HepG2 (cell line): ENCODE measurements around the gene ZNF628. TPM values are rescaled to one million over a fixed set of nuclear protein-coding genes. Genes with fewer than 3 reads are reported as not detected.

Experiments used
- CREB1 ChIP-seq, 2 experiments: fragments of 450-650 bp in 1 of 2; IDR thresholded peaks; 2 replicates each; pipeline ENCODE4 v1.6.1; 2016 to 2017; ENCODE audit warnings: control low read depth in 1 of 2, mild to moderate bottlenecking in 1 of 2, missing compliant biosample characterization in 1 of 2, missing genetic modification characterization in 1 of 2
- E2F5 ChIP-seq: sonication (generic); formaldehyde crosslinking; conservative IDR thresholded peaks from 2 replicates; pipeline ENCODE4 v1.4.0; 2020; ENCODE audit warnings: missing genetic modification reagents
- GATAD1 ChIP-seq: IDR thresholded peaks from 2 replicates; pipeline ENCODE4 v1.6.1; 2016; ENCODE audit warnings: missing genetic modification reagents, missing compliant biosample characterization
- LCORL ChIP-seq, 2 experiments: fragments of 450-650 bp in 1 of 2; sonication (generic) in 1 of 2; formaldehyde crosslinking in 1 of 2; IDR thresholded peaks; 2 replicates each; pipeline versions ENCODE4 v1.5.0 to v1.6.1; 2017 to 2020; ENCODE audit warnings: antibody characterized with exemption in 1 of 2, missing genetic modification reagents in 1 of 2
- NFKBIZ ChIP-seq: IDR thresholded peaks from 2 replicates; pipeline ENCODE4 v1.6.1; 2018; ENCODE audit warnings: missing genetic modification reagents, missing compliant biosample characterization
- PHF8 ChIP-seq: sonication (generic); formaldehyde crosslinking; IDR thresholded peaks from 2 replicates; pipeline ENCODE4 v1.5.0; 2020; ENCODE audit warnings: missing genetic modification reagents
- RAD21 ChIP-seq: fragments of 450-650 bp; formaldehyde crosslinking; IDR thresholded peaks from 2 replicates; pipeline ENCODE4 v1.5.0; 2020; ENCODE audit warnings: mild to moderate bottlenecking
- SIX1 ChIP-seq: sonication (generic); formaldehyde crosslinking; IDR thresholded peaks from 2 replicates; pipeline ENCODE4 v1.4.0; 2020; ENCODE audit warnings: missing genetic modification reagents, borderline replicate concordance
- SOX6 ChIP-seq, 2 experiments: fragments of 450-650 bp in 1 of 2; sonication (generic) in 1 of 2; formaldehyde crosslinking in 1 of 2; IDR thresholded peaks; 2 replicates each; pipeline versions ENCODE4 v1.4.0 to v1.6.1; 2017 to 2020; ENCODE audit warnings: antibody characterized with exemption in 1 of 2, mild to moderate bottlenecking in 1 of 2, missing genetic modification reagents in 1 of 2
- TAF15 ChIP-seq: fragments of 200-400 bp; formaldehyde crosslinking; IDR thresholded peaks from one replicate; pipeline ENCODE4 v1.6.1; 2018; ENCODE audit warnings: mild to moderate bottlenecking, low read depth, low read length; ENCODE audit not compliant: poor library complexity, severe bottlenecking
- YEATS2 ChIP-seq: sonication (generic); formaldehyde crosslinking; IDR thresholded peaks from 2 replicates; pipeline ENCODE4 v1.4.0; 2020; ENCODE audit warnings: missing genetic modification reagents, borderline replicate concordance
- ZBTB38 ChIP-seq: sonication (generic); formaldehyde crosslinking; IDR thresholded peaks from 2 replicates; pipeline ENCODE4 v1.5.1; 2020; ENCODE audit warnings: mild to moderate bottlenecking, missing genetic modification reagents
- ZFP37 ChIP-seq: sonication (generic); formaldehyde crosslinking; IDR thresholded peaks from 2 replicates; pipeline ENCODE4 v1.4.0; 2020; ENCODE audit warnings: missing genetic modification reagents, borderline replicate concordance
- ZFP91 ChIP-seq: sonication (generic); formaldehyde crosslinking; IDR thresholded peaks from 2 replicates; pipeline ENCODE4 v1.9.0; 2022; ENCODE audit warnings: missing genetic modification reagents, mild to moderate bottlenecking, borderline replicate concordance
- ZNF383 ChIP-seq: sonication (generic); formaldehyde crosslinking; IDR thresholded peaks from 2 replicates; pipeline ENCODE4 v1.4.0; 2020; ENCODE audit warnings: missing genetic modification reagents, mild to moderate bottlenecking, borderline replicate concordance
- ZNF547 ChIP-seq: sonication (generic); formaldehyde crosslinking; IDR thresholded peaks from 2 replicates; pipeline ENCODE4 v1.5.1; 2020; ENCODE audit warnings: mild to moderate bottlenecking, missing genetic modification reagents
- ZNF550 ChIP-seq: sonication (generic); formaldehyde crosslinking; IDR thresholded peaks from 2 replicates; pipeline ENCODE4 v1.4.0; 2020; ENCODE audit warnings: mild to moderate bottlenecking, missing genetic modification reagents, borderline replicate concordance
- ZNF558 ChIP-seq: sonication (generic); formaldehyde crosslinking; IDR thresholded peaks from 2 replicates; pipeline ENCODE4 v1.9.0; 2022; ENCODE audit warnings: mild to moderate bottlenecking, missing genetic modification reagents, borderline replicate concordance
- ZNF761 ChIP-seq: sonication (generic); formaldehyde crosslinking; conservative IDR thresholded peaks from 2 replicates; pipeline ENCODE4 v1.4.0; 2020; ENCODE audit warnings: mild to moderate bottlenecking, missing genetic modification reagents
- ZNF773 ChIP-seq: sonication (generic); formaldehyde crosslinking; IDR thresholded peaks from 2 replicates; pipeline ENCODE4 v1.4.0; 2020; ENCODE audit warnings: missing genetic modification reagents, borderline replicate concordance
- ZSCAN29 ChIP-seq: sonication (generic); formaldehyde crosslinking; conservative IDR thresholded peaks from 2 replicates; pipeline ENCODE4 v1.4.0; 2020; ENCODE audit warnings: mild to moderate bottlenecking, missing genetic modification reagents
- polyA plus RNA-seq, 8 experiments: library from polyadenylated mRNA; depleted of rRNA in 3 of 8; stranded (reverse) in 7 of 8; unstranded in 1 of 8; fragments of >200 nt; fragmentation: Illumina TruSeq in 4 of 8; extraction: Trizol in 4 of 8; gene quantifications; 2 replicates each; pipeline versions ENCODE4 v1.2.1 to v1.2.3, GENCODE V29; 2011 to 2016; ENCODE audit warnings: low read depth in 4 of 8, missing spikeins in 1 of 8, mixed read lengths in 1 of 8; ENCODE audit not compliant: insufficient read depth in 1 of 8
- total RNA-seq, 5 experiments: library from RNA; depleted of rRNA; stranded (reverse); fragments of >200 nt; fragmentation: Illumina TruSeq; extraction: Trizol; gene quantifications; 2 replicates each; pipeline ENCODE4 v1.2.3, GENCODE V29; 2016; ENCODE audit warnings: low read depth in 1 of 5

The ZNF628 gene
- total and polyA plus RNA-seq, 2 of the 13 experiments (the other 11 are each of a cell fraction or from before 2014, with no cell fraction given) = 0.54 to 1.2 TPM

GRCh38 chr19:55484593-55485438 lies 8.4 kb downstream of the ZNF628 start, which contains the start of gene NAT14 (continued):
- TF ChIP-seq SOX6 (IDR thresholded peaks at IDR 0.05) = no peak
- TF ChIP-seq SOX6 (CRISPR knock-in tag; IDR thresholded peaks at IDR 0.05) = no peak; the same call in 1 of the 2 replicates
- TF ChIP-seq NFKBIZ (CRISPR knock-in tag) = no peak
- no peak for TF ChIP-seq ZFP37 (CRISPR knock-in tag)
- no peak for TF ChIP-seq ZNF773 (CRISPR knock-in tag)
- no peak for TF ChIP-seq SIX1
- peak; percentile 76 for TF ChIP-seq GATAD1
- 0 out of 2 replicates have a peak, but pooled peaks have one; percentile 39 for TF ChIP-seq ZNF383 (CRISPR knock-in tag)
- peak; percentile 60 for TF ChIP-seq PHF8 (CRISPR knock-in tag)
- 0 out of 2 replicates have a peak, but pooled peaks have one; percentile 8 for TF ChIP-seq RAD21 (CRISPR knock-in tag)
- peak; percentile 96 for TF ChIP-seq CREB1 (IDR thresholded peaks at IDR 0.05)
- TF ChIP-seq CREB1 (CRISPR knock-in tag; IDR thresholded peaks at IDR 0.05) = peak; percentile 96
- TF ChIP-seq TAF15 = no peak
- 0 out of 2 replicates have a peak, but pooled peaks have one; percentile 37 for TF ChIP-seq E2F5 (CRISPR knock-in tag)
- no peak for TF ChIP-seq ZNF547 (CRISPR knock-in tag)
- TF ChIP-seq LCORL (IDR thresholded peaks at IDR 0.05) = no peak
- TF ChIP-seq LCORL (CRISPR knock-in tag; IDR thresholded peaks at IDR 0.05) = peak; percentile 37; the same call in 1 of the 2 replicates
- TF ChIP-seq ZNF550 = no peak
- TF ChIP-seq ZSCAN29 (CRISPR knock-in tag) = 0 out of 2 replicates have a peak, but pooled peaks have one; percentile 47
- no peak for TF ChIP-seq ZNF558 (CRISPR knock-in tag)
- peak; percentile 38; the same call in 1 of the 2 replicates for TF ChIP-seq ZBTB38 (CRISPR knock-in tag)
- TF ChIP-seq ZNF761 (CRISPR knock-in tag) = peak; percentile 67; the same call in 1 of the 2 replicates
- peak; percentile 44; the same call in 1 of the 2 replicates for TF ChIP-seq ZFP91 (CRISPR knock-in tag)
- TF ChIP-seq YEATS2 (CRISPR knock-in tag) = peak; percentile 19; the same call in 1 of the 2 replicates
